NCI-H1092 treated with DMSO at 0.1 percent for 48 hours (cell line): Measurements from ENCODE around the gene GALNTL6.
"Not testable (repeated sequence)": the region's sequence is repeated elsewhere in the genome, so short reads cannot be mapped to it uniquely, and the experiment has no call there.

Experiments used
- DNase-seq: peaks from one replicate; lab custom pipeline; 2025; lab: John Stamatoyannopoulos, UW

GALNTL6 gene

GRCh38 chr4:172393220-172393619 lies 580.0 kb downstream of the GALNTL6 start:
- DNase-seq: no peak

- peak; percentile 33 for DNase-seq
Observed at GRCh38 chr4:172404676-172405075, 591.5 kb downstream of the GALNTL6 start.

GRCh38 chr4:172410363-172410762 lies 597.2 kb downstream of the GALNTL6 start:
- DNase-seq: no peak

GRCh38 chr4:172411149-172411548 lies 597.9 kb downstream of the GALNTL6 start:
- no peak for DNase-seq

- DNase-seq: no peak
Observed at GRCh38 chr4:172412851-172413580, 599.8 kb downstream of the GALNTL6 start.

- DNase-seq: not testable (repeated sequence)
Observed at GRCh38 chr4:172428979-172429378, 615.8 kb downstream of the GALNTL6 start.

- DNase-seq: no peak
Observed at GRCh38 chr4:172480471-172480870, 667.3 kb downstream of the GALNTL6 start.

- DNase-seq: no peak
Observed at GRCh38 chr4:172481802-172482508, 668.8 kb downstream of the GALNTL6 start.

GRCh38 chr4:172485007-172485406 lies 671.8 kb downstream of the GALNTL6 start:
- no peak for DNase-seq

- no peak for DNase-seq
Observed at GRCh38 chr4:172486531-172486930, 673.3 kb downstream of the GALNTL6 start.

GRCh38 chr4:172489861-172490260 lies 676.7 kb downstream of the GALNTL6 start:
- DNase-seq: peak; percentile 13

GRCh38 chr4:172495769-172496168 lies 682.6 kb downstream of the GALNTL6 start:
- no peak for DNase-seq

- DNase-seq: no peak
Observed at GRCh38 chr4:172497321-172497720, 684.1 kb downstream of the GALNTL6 start.

- no peak for DNase-seq
Observed at GRCh38 chr4:172514011-172514410, 700.8 kb downstream of the GALNTL6 start.

GRCh38 chr4:172514801-172515200 lies 701.6 kb downstream of the GALNTL6 start:
- no peak for DNase-seq

- no peak for DNase-seq
Observed at GRCh38 chr4:172515266-172515879, 702.2 kb downstream of the GALNTL6 start.

- DNase-seq: no peak
Observed at GRCh38 chr4:172517391-172517790, 704.2 kb downstream of the GALNTL6 start.

GRCh38 chr4:172521248-172521647 lies 708.0 kb downstream of the GALNTL6 start:
- DNase-seq: no peak

- no peak for DNase-seq
Observed at GRCh38 chr4:172521680-172522079, 708.5 kb downstream of the GALNTL6 start.

- DNase-seq: no peak
Observed at GRCh38 chr4:172543249-172543648, 730.0 kb downstream of the GALNTL6 start.

GRCh38 chr4:172546782-172547181 lies 733.6 kb downstream of the GALNTL6 start:
- peak; percentile 12 for DNase-seq

- DNase-seq: peak; percentile 7
Observed at GRCh38 chr4:172547724-172548123, 734.5 kb downstream of the GALNTL6 start.

- no peak for DNase-seq
Observed at GRCh38 chr4:172553216-172553615, 740.0 kb downstream of the GALNTL6 start.
